Vagina (tissue), 2 donors: Measurements from ENCODE around the gene ERCC2. TPM values are rescaled to one million over a fixed set of nuclear protein-coding genes. Genes with fewer than 3 reads are reported as not detected.
"Not testable (repeated sequence)": the region's sequence is repeated elsewhere in the genome, so short reads cannot be mapped to it uniquely, and the experiment has no call there.

Experiments used
- DNase-seq, 2 donors: peaks; one replicate each; pipeline ENCODE4 v3.0.0-alpha.2; 2017; ENCODE audit errors: extremely low spot score in 2 of 2
- H3K27ac ChIP-seq: fragments of 200-600 bp; sonication (generic); one replicate; pipeline ENCODE4 v1.5.1; 2019
- H3K27me3 ChIP-seq: fragments of 200-600 bp; sonication (generic); one replicate; pipeline ENCODE4 v1.5.1; 2019
- H3K36me3 ChIP-seq, 2 donors: fragments of 200-600 bp; sonication (generic); one replicate each; pipeline ENCODE4 v1.5.1; 2017 to 2019
- H3K4me1 ChIP-seq: fragments of 200-600 bp; sonication (generic); one replicate; pipeline ENCODE4 v1.5.1; 2019
- H3K4me3 ChIP-seq, 2 donors: fragments of 200-600 bp; sonication (generic); 1 replicate in 1 of 2; 2 replicates in 1 of 2; pipeline ENCODE4 v1.5.1; 2016 to 2019
- H3K9me3 ChIP-seq: fragments of 200-600 bp; sonication (generic); one replicate; pipeline ENCODE4 v1.5.1; 2019
- POLR2A ChIP-seq, 2 donors: fragments of 450-650 bp; IDR thresholded peaks; one replicate each; pipeline ENCODE4 v1.6.1; 2017; ENCODE audit warnings: antibody characterized with exemption in 2 of 2, mild to moderate bottlenecking in 2 of 2, moderate library complexity in 2 of 2
- POLR2AphosphoS5 ChIP-seq, 2 donors: sonication (generic); formaldehyde crosslinking; IDR thresholded peaks; one replicate each; pipeline ENCODE4 v1.9.0; 2017; ENCODE audit warnings: antibody characterized with exemption in 2 of 2, mild to moderate bottlenecking in 2 of 2, low read depth in 1 of 2; ENCODE audit not compliant: insufficient read depth in 1 of 2
- intact Hi-C: fragments of 100-400 bp; cut with DNase I; formaldehyde crosslinking; loops from one replicate; pipeline ENCODE4 v1.15.1; 2023
- total RNA-seq: library from RNA; depleted of rRNA; stranded (reverse); fragments of >200 nt; gene quantifications from one replicate; pipeline ENCODE4 v1.2.3, GENCODE V29; 2016
- TF ChIP-seq, protein P1 (sequence below), 3 experiments: fragments of 450-650 bp in 2 of 3; fragments of 200-600 bp in 1 of 3; sonication (generic) in 1 of 3; IDR thresholded peaks; one replicate each; pipeline ENCODE4 v1.5.1; 2017 to 2019; ENCODE audit warnings: antibody characterized with exemption in 3 of 3, mild to moderate bottlenecking in 2 of 3, moderate library complexity in 2 of 3

The ERCC2 gene
- total RNA-seq, 1 donor from 2014 or later = 17.9 TPM

DNA sequence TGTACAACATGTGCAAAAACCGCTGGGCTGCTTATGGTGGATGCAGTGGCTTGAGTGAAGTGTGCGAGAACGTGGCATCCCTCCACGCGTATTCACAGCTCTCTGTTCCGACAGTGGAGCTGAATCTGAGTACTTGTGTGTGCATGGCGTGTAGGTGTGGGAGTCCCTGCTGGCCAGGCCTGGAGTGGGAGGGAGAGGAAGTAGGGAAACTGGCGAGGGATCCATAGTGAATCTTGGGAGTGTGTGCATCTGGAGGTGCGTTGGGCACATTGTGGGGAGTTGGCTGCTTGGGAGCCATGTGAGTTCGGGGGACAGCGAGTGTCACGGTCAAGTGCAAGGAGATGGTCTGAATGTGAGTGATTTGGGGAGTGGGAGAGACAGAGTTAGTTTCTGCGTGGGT lies 27.5 kb downstream of the ERCC2 start:
- H3K27me3 ChIP-seq = no peaks in the 10 kb centered on the region
- peaks cover 14% of the 10 kb centered on the region for H3K4me1 ChIP-seq
- TF ChIP-seq POLR2A (IDR thresholded peaks at IDR 0.05) = no peak
- TF ChIP-seq, protein P1, sequence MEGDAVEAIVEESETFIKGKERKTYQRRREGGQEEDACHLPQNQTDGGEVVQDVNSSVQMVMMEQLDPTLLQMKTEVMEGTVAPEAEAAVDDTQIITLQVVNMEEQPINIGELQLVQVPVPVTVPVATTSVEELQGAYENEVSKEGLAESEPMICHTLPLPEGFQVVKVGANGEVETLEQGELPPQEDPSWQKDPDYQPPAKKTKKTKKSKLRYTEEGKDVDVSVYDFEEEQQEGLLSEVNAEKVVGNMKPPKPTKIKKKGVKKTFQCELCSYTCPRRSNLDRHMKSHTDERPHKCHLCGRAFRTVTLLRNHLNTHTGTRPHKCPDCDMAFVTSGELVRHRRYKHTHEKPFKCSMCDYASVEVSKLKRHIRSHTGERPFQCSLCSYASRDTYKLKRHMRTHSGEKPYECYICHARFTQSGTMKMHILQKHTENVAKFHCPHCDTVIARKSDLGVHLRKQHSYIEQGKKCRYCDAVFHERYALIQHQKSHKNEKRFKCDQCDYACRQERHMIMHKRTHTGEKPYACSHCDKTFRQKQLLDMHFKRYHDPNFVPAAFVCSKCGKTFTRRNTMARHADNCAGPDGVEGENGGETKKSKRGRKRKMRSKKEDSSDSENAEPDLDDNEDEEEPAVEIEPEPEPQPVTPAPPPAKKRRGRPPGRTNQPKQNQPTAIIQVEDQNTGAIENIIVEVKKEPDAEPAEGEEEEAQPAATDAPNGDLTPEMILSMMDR (IDR thresholded peaks at IDR 0.05) = no peak
- no peak for TF ChIP-seq POLR2AphosphoS5 (IDR thresholded peaks at IDR 0.05; ENCODE audit: insufficient read depth in 1 of 2, low read depth in 1 of 2)
- no peaks in the 10 kb centered on the region for H3K9me3 ChIP-seq
- H3K36me3 ChIP-seq = no peaks in the 10 kb centered on the region
- no peak overlapping the region for H3K27ac ChIP-seq
- intact Hi-C loops = no loop called here
- no peak for DNase-seq
- H3K4me3 ChIP-seq = no peak overlapping the region

DNA sequence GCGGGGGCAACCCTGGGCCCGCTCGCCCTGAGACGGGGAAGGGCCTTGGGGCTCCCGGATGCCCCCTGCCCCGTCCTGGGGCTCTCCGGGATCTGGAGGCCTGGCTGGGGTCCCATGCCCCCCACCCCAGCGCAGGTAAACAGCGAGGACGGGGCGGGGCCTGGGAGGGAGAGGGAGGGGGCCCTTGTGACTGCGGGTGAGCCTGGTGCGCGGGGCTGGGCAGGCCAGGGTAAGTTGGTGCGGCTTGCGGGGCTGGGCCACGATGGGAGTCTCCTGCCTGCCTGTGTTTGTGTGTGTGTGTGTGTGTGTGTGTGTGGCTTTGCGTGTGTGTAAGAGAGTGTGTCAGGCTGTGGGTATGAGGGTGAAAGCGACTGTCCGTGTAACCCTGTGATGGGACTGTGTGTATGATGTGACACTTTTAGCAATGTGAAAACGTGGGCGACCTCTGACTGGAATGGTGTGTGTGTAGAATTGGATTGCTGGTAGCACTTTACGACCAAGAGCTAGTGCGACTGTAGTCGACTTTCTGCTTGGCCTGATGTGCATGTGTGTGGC lies 29.4 kb downstream of the ERCC2 start:
- H3K27me3 ChIP-seq = no peaks in the 10 kb centered on the region
- peak overlapping the region; percentile 42 to 43 for H3K4me3 ChIP-seq
- no peak for DNase-seq
- no peaks in the 10 kb centered on the region for H3K9me3 ChIP-seq
- peak overlapping the region; percentile 43 for H3K27ac ChIP-seq
- intact Hi-C loops = no loop called here
- H3K4me1 ChIP-seq = peaks cover 14% of the 10 kb centered on the region
- H3K36me3 ChIP-seq = no peaks in the 10 kb centered on the region
- TF ChIP-seq POLR2A (IDR thresholded peaks at IDR 0.05) (no peak), POLR2AphosphoS5 (IDR thresholded peaks at IDR 0.05; ENCODE audit: insufficient read depth in 1 of 2, low read depth in 1 of 2) (no peak)
- TF ChIP-seq, protein P1 (IDR thresholded peaks at IDR 0.05) = no peak

DNA sequence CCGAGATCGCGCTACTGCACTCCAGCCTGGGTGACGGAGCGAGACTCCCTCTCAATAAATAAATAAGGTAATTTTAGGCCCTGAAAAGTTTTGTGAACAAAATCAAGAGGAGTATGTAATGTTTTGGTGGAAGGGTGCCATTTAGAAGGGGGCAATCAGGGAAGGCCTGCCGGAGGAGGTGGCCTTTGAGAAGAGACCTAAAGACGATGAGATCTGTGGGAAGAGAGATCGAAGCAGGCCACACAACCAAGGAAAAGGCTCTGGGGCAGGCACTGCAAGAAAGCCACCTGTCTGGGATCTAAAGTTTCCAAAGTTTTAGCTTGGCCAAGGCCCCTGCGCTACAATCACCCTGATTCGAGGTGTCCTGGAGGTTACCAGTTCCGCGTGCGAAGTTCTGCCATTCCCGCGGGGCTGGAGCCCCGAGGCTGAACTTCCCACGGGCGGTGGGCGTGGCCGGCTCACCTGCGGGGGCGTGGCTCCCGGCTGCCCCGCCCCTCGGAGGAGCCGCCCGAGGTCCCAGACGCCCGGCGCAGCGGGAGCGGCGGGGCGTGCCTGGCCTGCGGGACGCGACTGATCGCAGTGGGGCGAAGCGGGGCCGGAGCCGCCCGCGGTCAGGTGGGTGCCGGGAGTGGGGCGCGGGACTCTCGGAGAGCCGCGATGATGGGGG lies 30.0 kb downstream of the ERCC2 start, which contains the start of gene KLC3:
KLC3 (plus strand) TSS at position 519 of the 667 bp plus-strand sequence. CDS start 4,792 bp downstream, outside the sequence.
- Histone ChIP-seq H3K9me3 (no peaks in the 10 kb centered on the region), H3K36me3 (no peaks in the 10 kb centered on the region), H3K4me1 (peaks cover 10% of the 10 kb centered on the region), H3K27me3 (no peaks in the 10 kb centered on the region), H3K4me3 (peak within 1 kb of the TSS; percentile 42 to 43), H3K27ac (peak within 1 kb of the TSS; percentile 43)
- DNase-seq = no peak
- intact Hi-C loops = no loop called here
- TF ChIP-seq POLR2AphosphoS5 (IDR thresholded peaks at IDR 0.05; ENCODE audit: insufficient read depth in 1 of 2, low read depth in 1 of 2) (peak in 1 of 2 donors; percentile 31), POLR2A (IDR thresholded peaks at IDR 0.05) (peak in 1 of 2 donors; percentile 46)
- TF ChIP-seq, protein P1 (IDR thresholded peaks at IDR 0.05) = no peak

DNA sequence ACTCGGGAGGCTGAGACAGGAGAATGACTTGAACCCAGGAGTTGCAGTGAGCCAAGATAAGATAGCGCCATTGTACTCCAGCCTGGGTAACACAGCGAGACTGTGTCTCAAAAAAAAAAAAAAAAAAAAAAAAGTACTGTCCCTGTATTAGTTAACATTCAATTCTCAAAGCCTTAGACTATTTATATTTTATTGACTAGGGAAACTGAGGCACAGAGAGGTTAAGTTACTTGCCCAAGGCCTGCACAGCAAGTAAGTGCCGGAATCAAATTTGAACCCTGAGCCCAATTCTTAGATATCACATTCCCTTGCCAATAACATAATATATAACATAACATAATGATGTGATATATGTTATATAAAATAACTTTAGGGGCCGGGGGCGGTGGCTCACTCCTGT lies 30.7 kb downstream of the ERCC2 start:
- Histone ChIP-seq H3K9me3 (no peaks in the 10 kb centered on the region), H3K4me1 (peaks cover 7% of the 10 kb centered on the region), H3K4me3 (no peak overlapping the region), H3K27ac (no peak overlapping the region), H3K36me3 (no peaks in the 10 kb centered on the region), H3K27me3 (no peaks in the 10 kb centered on the region)
- no peak for TF ChIP-seq POLR2AphosphoS5 (IDR thresholded peaks at IDR 0.05; ENCODE audit: insufficient read depth in 1 of 2, low read depth in 1 of 2)
- TF ChIP-seq, protein P1 (IDR thresholded peaks at IDR 0.05) = no peak
- intact Hi-C loops = no loop called here
- DNase-seq = no peak

DNA sequence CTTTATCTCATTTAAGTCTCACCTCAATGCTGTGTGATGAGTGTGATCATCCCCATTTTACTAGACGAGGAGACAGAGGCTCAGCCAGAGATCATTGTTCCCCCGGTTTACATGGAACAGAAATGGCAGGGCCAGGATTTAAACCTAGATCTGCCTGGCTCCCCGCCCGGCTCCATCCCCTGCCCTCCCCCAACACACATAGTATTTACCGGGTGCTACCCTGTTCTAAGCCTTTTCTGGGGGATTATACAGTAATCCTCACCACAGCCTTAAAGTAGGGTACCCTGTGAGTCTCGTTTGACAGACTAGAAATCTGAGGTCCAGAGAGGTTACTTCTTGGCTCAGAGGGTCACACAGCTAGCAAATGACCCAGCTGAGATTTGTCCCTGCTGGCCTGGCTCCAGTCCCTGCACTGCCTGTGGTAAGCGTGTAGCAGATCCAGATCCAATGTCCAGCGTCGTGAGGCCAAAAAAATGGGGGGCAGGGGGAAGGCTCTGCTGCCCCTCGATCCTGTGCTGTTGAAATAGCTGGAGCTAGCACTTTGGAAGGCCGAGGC lies 33.6 kb downstream of the ERCC2 start:
- Histone ChIP-seq H3K4me1 (peaks cover 7% of the 10 kb centered on the region), H3K27me3 (no peaks in the 10 kb centered on the region), H3K9me3 (no peaks in the 10 kb centered on the region), H3K4me3 (no peak overlapping the region), H3K36me3 (no peaks in the 10 kb centered on the region), H3K27ac (no peak overlapping the region)
- TF ChIP-seq, protein P1 (IDR thresholded peaks at IDR 0.05) = no peak
- TF ChIP-seq POLR2A (IDR thresholded peaks at IDR 0.05) (no peak), POLR2AphosphoS5 (IDR thresholded peaks at IDR 0.05; ENCODE audit: insufficient read depth in 1 of 2, low read depth in 1 of 2) (no peak)
- no peak for DNase-seq
- intact Hi-C loops = no loop called here

DNA sequence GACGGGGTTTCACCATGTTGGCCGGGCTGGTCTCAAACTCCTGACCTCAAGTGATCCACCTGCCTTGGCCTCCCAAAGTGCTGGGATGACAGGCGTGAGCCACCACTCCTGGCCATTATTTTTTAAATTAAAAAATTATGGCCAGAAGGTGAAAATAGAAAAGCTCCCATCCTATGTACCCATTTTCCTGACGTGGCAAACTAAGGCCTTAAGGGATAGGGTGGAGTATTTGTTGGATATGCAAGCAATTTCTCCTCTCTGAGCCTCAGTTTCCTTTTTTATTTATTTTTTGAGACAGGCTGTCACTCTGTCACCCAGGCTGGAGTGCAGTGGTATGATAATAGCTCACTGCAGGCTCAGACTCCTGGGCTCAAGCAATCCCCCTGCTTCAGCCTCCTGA lies 35.5 kb downstream of the ERCC2 start:
- H3K27me3 ChIP-seq, H3K9me3 ChIP-seq, H3K4me3 ChIP-seq, H3K27ac ChIP-seq, H3K36me3 ChIP-seq, intact Hi-C loops, DNase-seq, H3K4me1 ChIP-seq: not testable (repeated sequence)
